HG03460 (cell line): ENCODE results near the gene ASCL3.
"Not testable (repeated sequence)": the region's sequence is repeated elsewhere in the genome, so short reads cannot be mapped to it uniquely, and the experiment has no call there.

Source experiments
- ATAC-seq: cut with Tn5 transposase; IDR thresholded peaks from one replicate; pipeline ENCODE4 v1.9.1; 2021; ENCODE audit not compliant: unreplicated experiment

The ASCL3 gene

GRCh38 chr11:8948886-8949285, 6.1 kb upstream of the ASCL3 start:
- no peak for ATAC-seq

- ATAC-seq, result no peak
Observed at GRCh38 chr11:8947230-8947943, 4.6 kb upstream of the ASCL3 start.

DNA sequence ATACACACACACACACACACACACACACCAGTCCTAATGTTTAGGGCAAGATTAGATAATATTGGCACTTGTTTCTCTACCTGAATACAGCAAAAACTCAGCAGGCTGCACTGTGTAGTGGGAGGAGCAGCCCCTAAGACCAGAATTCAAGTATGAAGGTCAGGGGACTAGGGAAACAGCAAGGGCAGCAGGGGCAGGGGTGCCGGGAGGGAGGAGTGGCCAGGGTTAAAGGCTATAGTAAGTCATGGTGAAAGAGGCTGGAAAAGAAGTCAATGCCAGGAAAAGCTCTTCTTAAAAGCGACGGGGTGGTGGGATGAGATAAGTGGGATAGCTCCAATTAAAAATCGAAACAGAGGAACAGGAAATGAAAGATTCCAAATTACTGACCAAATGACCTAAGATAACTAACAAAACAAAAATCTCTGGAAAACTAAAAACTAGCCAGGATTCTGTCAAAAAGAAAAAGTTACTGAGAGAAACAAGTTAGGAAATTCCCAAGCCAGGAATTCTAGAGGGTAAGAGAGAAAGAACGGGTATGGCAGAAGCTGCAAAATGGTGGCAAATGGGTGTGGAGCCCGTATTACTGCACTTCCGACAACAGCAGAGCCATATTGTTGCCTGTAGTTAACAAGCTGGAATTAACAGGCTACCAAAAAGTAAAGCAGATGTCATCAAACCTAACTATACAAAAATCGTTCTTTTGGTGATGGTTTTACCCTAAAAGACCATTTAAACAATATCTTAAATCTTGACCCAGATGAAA, 1.3 kb downstream of the ASCL3 start:
- ATAC-seq, result no peak

- no peak for ATAC-seq
Observed at GRCh38 chr11:8937659-8938058, 5.2 kb downstream of the ASCL3 start.

DNA sequence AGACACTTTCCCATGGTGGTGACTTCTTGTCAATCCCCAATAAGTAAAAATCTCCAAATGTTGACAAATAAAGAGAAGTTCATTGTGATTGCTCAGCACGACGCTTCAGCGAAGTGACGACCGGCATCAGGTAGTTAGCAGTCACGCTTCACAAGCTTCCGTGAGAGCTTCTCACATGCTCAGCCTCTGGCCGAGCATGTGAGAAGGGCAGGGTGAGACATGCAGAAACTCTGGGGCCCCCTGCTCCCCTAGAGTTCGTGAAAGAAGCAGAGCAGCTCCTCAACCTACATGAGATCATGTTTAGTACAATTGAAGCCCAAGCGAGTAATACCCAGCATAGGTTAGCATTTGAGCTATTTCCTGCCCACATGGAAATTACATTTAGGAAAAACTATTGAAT, 5.7 kb downstream of the ASCL3 start:
- no peak for ATAC-seq

DNA sequence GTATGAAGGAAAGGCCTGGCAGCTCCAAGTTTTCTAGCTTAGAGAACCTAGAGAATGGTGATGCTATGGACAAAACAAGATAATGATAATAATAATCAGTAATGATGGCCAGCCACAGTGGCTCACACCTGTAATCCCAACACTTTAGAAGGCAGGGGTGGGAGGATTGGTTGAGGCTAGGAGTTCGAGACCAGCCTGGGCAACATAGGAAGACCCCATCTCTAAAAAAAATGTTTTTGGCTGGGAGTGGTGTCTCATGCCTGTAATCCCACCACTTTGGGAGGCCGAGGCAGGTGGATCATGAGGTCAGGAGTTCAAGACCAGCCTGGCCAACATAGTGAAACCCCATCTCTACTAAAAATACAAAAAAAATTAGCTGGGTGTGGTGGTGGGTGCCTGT, 7.0 kb downstream of the ASCL3 start:
- ATAC-seq, result not testable (repeated sequence)

- ATAC-seq, result no peak
Observed at GRCh38 chr11:8934742-8935488, 7.9 kb downstream of the ASCL3 start.

DNA sequence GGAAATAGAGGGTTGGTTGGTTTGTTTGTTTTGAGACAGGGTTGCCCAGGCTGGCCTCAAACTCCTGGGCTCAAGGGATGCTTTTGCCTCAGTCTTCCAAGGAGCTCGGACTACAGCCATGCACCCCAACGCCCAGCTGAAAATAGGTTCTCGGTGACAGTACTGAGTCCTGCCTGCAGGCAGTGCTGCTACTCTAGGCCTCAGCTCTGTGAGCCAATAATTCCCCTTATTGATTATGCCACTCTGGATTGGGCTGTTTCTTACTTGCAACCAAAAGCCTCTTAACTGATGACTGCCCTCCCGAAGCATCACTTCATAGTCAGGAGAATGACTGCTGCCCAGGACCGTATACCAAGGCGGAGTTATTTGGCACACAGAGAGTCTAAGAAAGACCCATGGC, 8.9 kb downstream of the ASCL3 start:
- ATAC-seq, result no peak

- ATAC-seq, result no peak
Observed at GRCh38 chr11:8932564-8933180, 10.1 kb downstream of the ASCL3 start, which contains the start of gene C11orf16. C11orf16 (minus strand) TSS chr11:8932947; CDS start chr11:8932308, 639 bp downstream.

DNA sequence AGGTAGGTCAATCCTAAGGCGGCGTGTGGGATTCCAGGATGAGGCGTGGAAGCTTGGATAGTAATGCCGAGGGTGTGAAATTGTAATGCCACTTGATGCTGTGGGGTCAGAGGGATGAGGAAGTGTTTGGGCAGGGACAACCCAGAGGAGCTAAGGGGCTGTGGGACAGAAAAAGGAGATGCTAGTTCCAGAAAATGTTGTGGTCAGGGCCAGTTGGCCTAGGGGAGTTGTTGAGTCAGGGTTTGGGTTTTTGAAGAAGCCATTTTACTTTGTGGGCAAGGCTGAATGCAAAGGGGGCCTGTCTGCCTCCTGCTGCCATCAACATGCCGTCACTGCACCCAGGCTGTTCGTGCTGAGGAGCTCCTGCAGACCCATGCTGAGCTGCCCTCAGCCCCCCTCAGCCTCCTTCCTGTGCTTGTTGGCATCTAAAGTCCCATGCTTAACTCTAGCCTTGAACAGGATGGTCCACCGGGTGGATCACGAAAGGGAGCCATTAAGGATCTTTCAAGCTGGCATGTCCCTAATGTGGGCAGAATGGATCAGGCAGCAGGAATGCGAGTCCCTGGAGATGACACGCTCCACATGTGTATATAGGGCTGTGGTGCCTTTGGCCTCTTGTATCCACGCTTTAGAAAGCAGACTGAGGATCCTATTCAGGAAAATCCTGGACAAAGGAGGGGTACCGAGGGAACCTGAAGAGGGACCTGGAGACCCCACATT, 12.2 kb downstream of the ASCL3 start:
- ATAC-seq, result no peak

GRCh38 chr11:8928981-8929615, 13.7 kb downstream of the ASCL3 start:
- ATAC-seq, result no peak

- no peak for ATAC-seq
Observed at GRCh38 chr11:8928205-8928604, 14.6 kb downstream of the ASCL3 start.

GRCh38 chr11:8927233-8927632, 15.6 kb downstream of the ASCL3 start:
- ATAC-seq, result no peak

DNA sequence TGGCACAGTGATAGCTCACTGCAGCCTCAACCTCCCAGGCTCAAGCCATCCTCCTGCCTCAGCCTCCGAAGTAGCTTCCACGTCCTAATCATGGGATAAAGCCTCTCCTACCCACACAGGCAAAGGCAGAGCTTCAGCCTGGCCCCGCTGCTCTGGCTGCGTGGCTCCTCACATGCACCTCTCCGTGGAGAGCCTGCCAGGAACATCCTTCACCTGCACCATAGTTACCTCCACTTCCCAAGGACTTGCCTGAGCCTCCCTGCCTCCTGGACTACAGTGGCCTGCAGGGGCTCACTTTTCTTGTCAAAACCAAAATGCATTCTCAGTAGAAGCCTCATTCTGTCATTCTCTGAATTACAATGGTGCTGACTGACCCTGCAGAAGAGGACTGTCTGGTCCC, 16.6 kb downstream of the ASCL3 start:
- ATAC-seq, result no peak

- ATAC-seq, result no peak
Observed at GRCh38 chr11:8925711-8926110, 17.1 kb downstream of the ASCL3 start.

GRCh38 chr11:8922691-8923090, 20.1 kb downstream of the ASCL3 start:
- no peak for ATAC-seq

- no peak for ATAC-seq
Observed at GRCh38 chr11:8917157-8917825, 25.5 kb downstream of the ASCL3 start.

- no peak for ATAC-seq
Observed at GRCh38 chr11:8914661-8915018, 28.2 kb downstream of the ASCL3 start.

DNA sequence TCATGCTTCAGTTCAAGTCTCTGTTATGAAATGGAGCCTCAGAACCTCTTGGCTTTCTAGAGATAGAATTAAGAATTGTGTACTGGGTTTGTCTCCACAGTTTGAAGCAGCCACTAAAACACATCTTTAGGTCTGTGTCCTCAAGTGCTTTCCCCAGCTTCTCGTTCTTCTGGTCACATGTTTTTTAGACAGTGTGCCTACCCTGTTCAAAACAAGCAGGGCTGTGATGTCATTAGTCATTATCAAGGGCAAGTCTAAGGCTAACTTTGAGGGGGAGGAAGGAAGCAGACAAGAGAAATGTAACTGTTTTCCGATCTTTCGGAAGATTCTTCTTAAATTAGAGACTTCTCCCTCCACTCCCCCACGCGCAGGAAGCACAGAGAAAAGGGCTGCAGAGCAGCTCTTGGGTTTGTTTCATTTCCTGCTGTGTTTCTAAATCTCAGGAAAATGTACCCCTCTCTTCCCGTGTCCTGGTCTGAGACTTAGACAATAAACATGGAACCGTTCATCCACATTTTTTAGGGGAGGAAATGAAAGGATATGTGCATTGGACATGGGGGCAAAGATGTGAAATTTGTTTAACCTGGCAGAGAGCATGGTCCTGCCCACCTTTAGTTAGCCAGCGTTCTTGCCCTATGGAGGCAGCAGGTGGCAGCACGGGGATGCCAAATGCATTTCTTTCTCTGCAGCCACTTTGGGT, 28.7 kb downstream of the ASCL3 start:
- ATAC-seq, result no peak
